Liver (tissue), 3 donors: ENCODE measurements around the gene PKHD1.

Source experiments
- CTCF ChIP-seq: fragments of 150-350 bp; IDR thresholded peaks from 2 replicates; pipeline ENCODE4 v1.5.1; 2017; ENCODE audit warnings: improper control_type of control experiment, low read depth, low read length; ENCODE audit not compliant: missing input control
- TAF1 ChIP-seq: conservative IDR thresholded peaks from 2 replicates; pipeline ENCODE4 v1.6.1; 2016; ENCODE audit warnings: antibody characterized with exemption, mild to moderate bottlenecking
- donor health status: healthy.
- donor health status: healthy.

GRCh38 chr6:51963980-51964379 lies 123.4 kb downstream of the PKHD1 start:
- TF ChIP-seq CTCF (no peak), TAF1 (no peak)
